HL-60 (cell line): ENCODE data around the gene TIE1.

Experiments used
- DNase-seq, 2 experiments: peaks; one replicate each; pipeline ENCODE4 v3.0.0-alpha.2; 2010 to 2020; ENCODE audit warnings: low read depth in 1 of 2, low spot score in 1 of 2
- H3K27ac ChIP-seq: fragments of 250-450 bp; sonication (Bioruptor Pico); replicated peaks from 2 replicates; pipeline ENCODE4 v1.5.1; 2020; ENCODE audit warnings: mild to moderate bottlenecking, moderate library complexity
- H3K27me3 ChIP-seq: fragments of 250-450 bp; sonication (Bioruptor Pico); 2 replicates; pipeline ENCODE4 v1.5.1; 2021; ENCODE audit warnings: mild to moderate bottlenecking, moderate library complexity; ENCODE audit not compliant: insufficient read depth, poor library complexity, severe bottlenecking
- H3K4me3 ChIP-seq: replicated peaks from 2 replicates; pipeline ENCODE4 v1.5.1; 2011; ENCODE audit warnings: mild to moderate bottlenecking, control low read depth, low read length; ENCODE audit not compliant: insufficient read depth
- CTCF ChIP-seq: IDR thresholded peaks from one replicate; pipeline ENCODE4 v1.5.1; 2011; ENCODE audit warnings: low read length, control low read depth, inconsistent platforms; ENCODE audit not compliant: insufficient read depth
- GABPA ChIP-seq: IDR thresholded peaks from 2 replicates; pipeline ENCODE4 v1.6.1; 2012; ENCODE audit warnings: low read depth
- POLR2AphosphoS5 ChIP-seq: IDR thresholded peaks from 2 replicates; pipeline ENCODE4 v1.6.1; 2012; ENCODE audit warnings: low read depth
- REST ChIP-seq: IDR thresholded peaks from 2 replicates; pipeline ENCODE4 v1.6.1; 2012; ENCODE audit warnings: low read depth; ENCODE audit not compliant: insufficient replicate concordance
- SPI1 ChIP-seq: IDR thresholded peaks from 2 replicates; pipeline ENCODE4 v1.6.1; 2012; ENCODE audit warnings: low read depth, mild to moderate bottlenecking, borderline replicate concordance

Gene TIE1

GRCh38 chr1:43346636-43347035 lies 45.9 kb downstream of the TIE1 start:
- H3K27me3 ChIP-seq: no peaks in the 10 kb centered on the region
- no peak overlapping the region for H3K4me3 ChIP-seq
- no peak for DNase-seq
- H3K27ac ChIP-seq: no peak overlapping the region
- TF ChIP-seq GABPA (no peak), SPI1 (no peak), CTCF (no peak), REST (no peak)

GRCh38 chr1:43348343-43348808 lies 47.6 kb downstream of the TIE1 start:
- Histone ChIP-seq H3K27me3 (no peaks in the 10 kb centered on the region), H3K27ac (no peak overlapping the region), H3K4me3 (no peak overlapping the region)
- TF ChIP-seq GABPA: no peak
- TF ChIP-seq POLR2AphosphoS5: no peak
- no peak for TF ChIP-seq REST
- TF ChIP-seq CTCF: no peak
- TF ChIP-seq SPI1: no peak
- no peak for DNase-seq

- DNase-seq: no peak
- no peak for TF ChIP-seq POLR2AphosphoS5
- TF ChIP-seq SPI1: no peak
- TF ChIP-seq GABPA: no peak
- no peak for TF ChIP-seq CTCF
- no peak overlapping the region for H3K4me3 ChIP-seq
- H3K27me3 ChIP-seq: no peaks in the 10 kb centered on the region
- H3K27ac ChIP-seq: no peak overlapping the region
Observed at GRCh38 chr1:43348809-43349593, 48.2 kb downstream of the TIE1 start.
